B cell (primary cell): Measurements from ENCODE around the gene LRRC25. TPM values are rescaled to one million over a fixed set of nuclear protein-coding genes. Genes with fewer than 3 reads are reported as not detected.

Source experiments
- ATAC-seq: fragments of 200-7000 bp; cut with Tn5 transposase; one replicate; pipeline ENCODE4 v1.10.0; 2021; ENCODE audit warnings: low read depth, mild to moderate bottlenecking, moderate number of reproducible peaks, moderate library complexity
- CTCF ChIA-PET: fragments of 350-600 bp; sonication (Branson Sonifier 250); formaldehyde crosslinking; loops from one replicate; lab custom pipeline; 2021; ENCODE audit warnings: antibody characterized with exemption, inconsistent platforms; lab: Charles Lee
- POLR2A ChIA-PET: fragments of 350-600 bp; sonication (Branson Sonifier 250); formaldehyde crosslinking; loops from one replicate; lab custom pipeline; 2021; ENCODE audit warnings: antibody characterized with exemption; lab: Charles Lee
- DNase-seq: peaks from one replicate; pipeline ENCODE4 v3.0.0; 2013
- H2AFZ ChIP-seq: 2 replicates; pipeline ENCODE4 v1.6.1; 2012; ENCODE audit warnings: mild to moderate bottlenecking, low read depth, low read length; ENCODE audit not compliant: insufficient read depth, poor library complexity, severe bottlenecking
- H3K27ac ChIP-seq, 2 donors: 1 replicate in 1 of 2; 2 replicates in 1 of 2; pipeline ENCODE4 v1.5.1; 2012 to 2013; ENCODE audit warnings: low read length in 2 of 2, mild to moderate bottlenecking in 2 of 2, moderate library complexity in 1 of 2
- H3K27me3 ChIP-seq, 4 experiments: fragments of 200-600 bp in 1 of 4; sonication (generic) in 1 of 4; replicated peaks in 1 of 4; 1 replicate in 2 of 4; 2 replicates in 2 of 4; pipeline versions ENCODE4 v1.6.1 to v1.7.0; 2013 to 2016; ENCODE audit warnings: low read length in 3 of 4, mild to moderate bottlenecking in 2 of 4, mixed read lengths in 1 of 4, moderate library complexity in 1 of 4; ENCODE audit not compliant: insufficient read depth in 4 of 4, control insufficient read depth in 3 of 4; ENCODE audit errors: control extremely low read depth in 1 of 4
- H3K36me3 ChIP-seq, 2 experiments: replicated peaks in 1 of 2; 1 replicate in 1 of 2; 2 replicates in 1 of 2; pipeline versions ENCODE4 v1.6.1 to v1.7.1; 2013; ENCODE audit warnings: low read length in 1 of 2; ENCODE audit not compliant: insufficient read depth in 2 of 2, control insufficient read depth in 1 of 2; ENCODE audit errors: control extremely low read depth in 1 of 2, extremely low read depth in 1 of 2
- H3K4me1 ChIP-seq, 2 donors: fragments of 200-600 bp in 1 of 2; sonication (generic) in 1 of 2; 1 replicate in 1 of 2; 2 replicates in 1 of 2; pipeline versions ENCODE4 v1.5.1 to v1.6.1; 2013 to 2017; ENCODE audit warnings: low read length in 2 of 2; ENCODE audit not compliant: control insufficient read depth in 2 of 2, insufficient read depth in 2 of 2
- H3K4me2 ChIP-seq: replicated peaks from 2 replicates; pipeline ENCODE3; 2012; ENCODE audit warnings: mild to moderate bottlenecking, low read depth, low read length; ENCODE audit not compliant: poor library complexity, severe bottlenecking
- H3K4me3 ChIP-seq, 5 experiments: fragments of 200-600 bp in 1 of 5; sonication (generic) in 1 of 5; 1 replicate in 3 of 5; 2 replicates in 2 of 5; pipeline versions ENCODE4 v1.5.1 to v1.7.0; 2011 to 2016; ENCODE audit warnings: low read length in 4 of 5, mild to moderate bottlenecking in 4 of 5, low read depth in 2 of 5, control low read depth in 1 of 5, moderate library complexity in 1 of 5; ENCODE audit not compliant: insufficient read depth in 1 of 5; ENCODE audit errors: control extremely low read depth in 1 of 5, extremely low read depth in 1 of 5
- H3K79me2 ChIP-seq: fragments of 200-600 bp; sonication (generic); one replicate; pipeline ENCODE4 v1.6.0; 2016; ENCODE audit warnings: low read length; ENCODE audit not compliant: control insufficient read depth, insufficient read depth
- H3K9ac ChIP-seq: fragments of 200-600 bp; sonication (generic); 2 replicates; pipeline ENCODE4 v1.6.1; 2017; ENCODE audit warnings: mild to moderate bottlenecking, low read length, moderate library complexity
- H3K9me3 ChIP-seq, 3 donors: one replicate each; pipeline versions ENCODE4 v1.6.1 to v1.7.1; 2013; ENCODE audit warnings: low read length in 2 of 3; ENCODE audit not compliant: control insufficient read depth in 2 of 3, insufficient read depth in 1 of 3; ENCODE audit errors: control extremely low read depth in 1 of 3
- H4K20me1 ChIP-seq: 2 replicates; pipeline ENCODE4 v1.6.0; 2012; ENCODE audit warnings: mild to moderate bottlenecking, low read length; ENCODE audit not compliant: insufficient read depth, control insufficient read depth, poor library complexity, severe bottlenecking
- H3K27ac Mint-ChIP-seq: one replicate; pipeline ENCODE4 v1.8.0; 2021; ENCODE audit warnings: mixed read lengths
- H3K27me3 Mint-ChIP-seq: one replicate; pipeline ENCODE4 v1.8.0; 2021; ENCODE audit warnings: mixed read lengths
- H3K4me1 Mint-ChIP-seq: one replicate; pipeline ENCODE4 v1.8.0; 2021; ENCODE audit warnings: mixed read lengths
- H3K4me3 Mint-ChIP-seq: one replicate; pipeline ENCODE4 v1.8.0; 2021; ENCODE audit warnings: mixed read lengths
- H3K9me3 Mint-ChIP-seq: one replicate; pipeline ENCODE4 v1.8.0; 2022; ENCODE audit warnings: mixed read lengths; ENCODE audit not compliant: insufficient read depth
- EZH2 ChIP-seq: IDR thresholded peaks from 2 replicates; pipeline ENCODE4 v1.6.1; 2012; ENCODE audit warnings: borderline replicate concordance, low read depth, mild to moderate bottlenecking, moderate library complexity, low read length; ENCODE audit not compliant: insufficient read depth, poor library complexity, severe bottlenecking
- WGBS: methylation state at CpG from one replicate; pipeline ENCODE4 v1.1.5; 2013; ENCODE audit warnings: missing lambda C conversion rate; ENCODE audit not compliant: insufficient coverage; 5-methylcytosine and 5-hydroxymethylcytosine counted together
- intact Hi-C: fragments of 100-400 bp; cut with micrococcal nuclease; formaldehyde crosslinking; loops from one replicate; pipeline ENCODE4 v1.10.0; 2022
- polyA plus RNA-seq: library from polyadenylated mRNA; depleted of rRNA; stranded (reverse); fragments of >200 nt; gene quantifications from 2 replicates; pipeline ENCODE4 v1.2.3, GENCODE V29; 2012
- total RNA-seq, 2 donors: library from RNA; stranded (reverse); fragments of 120-200 nt in 1 of 2; gene quantifications; 1 replicate in 1 of 2; 2 replicates in 1 of 2; pipeline versions ENCODE4 v1.2.3 to v1.2.4, GENCODE V29; 2013 to 2022
- TF ChIP-seq, protein P1 (sequence below): fragments of 200-600 bp; IDR thresholded peaks from one replicate; pipeline ENCODE4 v1.8.0; 2022; ENCODE audit warnings: antibody characterized with exemption, mild to moderate bottlenecking

Gene LRRC25
- total and polyA plus RNA-seq, 2 donors (not counting 1 experiment from before 2014, with no cell fraction given), result 2.4 to 5.7 TPM

DNA sequence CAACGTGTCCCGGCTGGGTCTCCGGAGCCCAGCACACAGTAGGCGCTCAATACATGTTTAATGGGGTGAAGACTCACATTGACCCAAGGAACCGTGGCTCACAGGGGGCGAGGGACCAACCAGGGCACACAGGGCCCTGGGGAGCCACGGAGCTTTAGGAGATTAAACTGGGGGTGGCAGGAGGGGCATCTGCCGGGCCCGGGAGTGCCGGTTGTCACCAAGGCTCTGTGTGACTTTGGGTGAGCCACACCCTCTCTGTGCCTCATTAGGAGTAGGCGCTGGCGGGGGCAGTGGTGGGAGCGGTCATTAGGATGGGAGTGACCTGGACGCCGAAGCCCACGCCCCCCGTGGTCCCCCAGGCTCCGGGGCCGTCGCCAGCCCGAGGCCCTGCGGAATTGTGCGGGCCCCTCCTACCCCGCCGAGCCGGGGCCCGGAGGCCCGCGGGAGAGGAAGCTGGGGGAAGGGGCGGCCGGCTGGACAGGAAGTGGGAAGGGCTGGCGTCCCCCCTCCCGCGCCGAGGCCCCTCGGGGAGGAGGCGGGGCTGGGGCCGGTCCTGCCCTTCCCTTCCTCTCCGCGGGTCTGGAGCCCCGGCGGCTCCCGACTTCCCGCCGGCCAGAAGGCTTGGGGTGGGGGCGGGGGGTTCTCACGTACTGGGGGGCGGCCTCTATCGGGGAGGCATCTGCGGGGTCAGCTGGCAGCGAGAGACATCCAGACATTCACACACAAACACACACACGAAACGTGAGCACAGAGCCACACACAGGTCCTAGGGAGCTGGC is 20.0 kb upstream of the LRRC25 start:
- Mint-ChIP-seq H3K9me3 (no peaks in the 10 kb centered on the region), H3K4me1 (peaks cover 60% of the 10 kb centered on the region), H3K27ac (peak overlapping the region; percentile 70), H3K4me3 (peak overlapping the region; percentile 85), H3K27me3 (peaks cover 41% of the 10 kb centered on the region)
- DNase-seq, result peak; percentile 68
- peak overlapping the region in 4 of 5 experiments; percentile 2 to 67 (median 28) for H3K4me3 ChIP-seq
- peak overlapping the region; percentile 39 for H3K9ac ChIP-seq
- H3K79me2 ChIP-seq, result peaks cover 13% of the 10 kb centered on the region
- no peak overlapping the region for H2AFZ ChIP-seq
- H3K4me2 ChIP-seq, result peak overlapping the region; percentile 97
- ChIA-PET POLR2A (interaction anchor here (0.5 to 1.1 kb wide), 6 partner anchors 20 to 1325 kb away, joined by 3 to 7 read pairs (median 3); partner anchors contain the start of gene LRRC25), CTCF (interaction anchor here (1.0 to 9.3 kb wide), 5 partner anchors 8 to 138 kb away, joined by 3 to 196 read pairs (median 10); partner anchors contain the start of genes GDF15 and LSM4)
- H3K36me3 ChIP-seq, result no peaks in the 10 kb centered on the region
- H4K20me1 ChIP-seq, result peaks cover 38% of the 10 kb centered on the region
- H3K27me3 ChIP-seq, result peaks cover 0 to 60% (median 34%) of the 10 kb centered on the region in 4 experiments
- H3K4me1 ChIP-seq, result peaks cover 63 to 69% of the 10 kb centered on the region in 2 donors
- intact Hi-C loops, result no loop called here
- H3K9me3 ChIP-seq, result peaks cover 0 to 28% (median 0%) of the 10 kb centered on the region in 3 donors
- WGBS, result under 1% methylated on average over 44 of the region's 53 CpGs
- no peak for ATAC-seq
- no peak overlapping the region for H3K27ac ChIP-seq
- peak; percentile 55 for TF ChIP-seq EZH2
- TF ChIP-seq, protein P1, sequence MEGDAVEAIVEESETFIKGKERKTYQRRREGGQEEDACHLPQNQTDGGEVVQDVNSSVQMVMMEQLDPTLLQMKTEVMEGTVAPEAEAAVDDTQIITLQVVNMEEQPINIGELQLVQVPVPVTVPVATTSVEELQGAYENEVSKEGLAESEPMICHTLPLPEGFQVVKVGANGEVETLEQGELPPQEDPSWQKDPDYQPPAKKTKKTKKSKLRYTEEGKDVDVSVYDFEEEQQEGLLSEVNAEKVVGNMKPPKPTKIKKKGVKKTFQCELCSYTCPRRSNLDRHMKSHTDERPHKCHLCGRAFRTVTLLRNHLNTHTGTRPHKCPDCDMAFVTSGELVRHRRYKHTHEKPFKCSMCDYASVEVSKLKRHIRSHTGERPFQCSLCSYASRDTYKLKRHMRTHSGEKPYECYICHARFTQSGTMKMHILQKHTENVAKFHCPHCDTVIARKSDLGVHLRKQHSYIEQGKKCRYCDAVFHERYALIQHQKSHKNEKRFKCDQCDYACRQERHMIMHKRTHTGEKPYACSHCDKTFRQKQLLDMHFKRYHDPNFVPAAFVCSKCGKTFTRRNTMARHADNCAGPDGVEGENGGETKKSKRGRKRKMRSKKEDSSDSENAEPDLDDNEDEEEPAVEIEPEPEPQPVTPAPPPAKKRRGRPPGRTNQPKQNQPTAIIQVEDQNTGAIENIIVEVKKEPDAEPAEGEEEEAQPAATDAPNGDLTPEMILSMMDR, result no peak
